Coronary artery (tissue), 2 donors: ENCODE data around the gene PTAFR.

Experiments
- DNase-seq: peaks from one replicate; pipeline ENCODE4 v3.0.0-alpha.2; 2017; ENCODE audit warnings: low spot score
- H3K27ac ChIP-seq, 2 donors: fragments of 200-600 bp; sonication (generic); one replicate each; pipeline ENCODE4 v1.5.1; 2016 to 2019
- H3K4me3 ChIP-seq: fragments of 200-600 bp; sonication (generic); 2 replicates; pipeline ENCODE4 v1.5.1; 2016; ENCODE audit warnings: mild to moderate bottlenecking, moderate library complexity
- CTCF ChIP-seq: fragments of 200-600 bp; sonication (generic); IDR thresholded peaks from one replicate; pipeline ENCODE4 v1.5.1; 2019; ENCODE audit warnings: antibody characterized with exemption

Gene PTAFR

GRCh38 chr1:28109639-28110038 lies 66.9 kb downstream of the PTAFR start:
- no peak overlapping the region for H3K4me3 ChIP-seq
- DNase-seq: no peak
- H3K27ac ChIP-seq: no peak overlapping the region
- no peak for TF ChIP-seq CTCF

- Histone ChIP-seq H3K4me3 (no peak overlapping the region), H3K27ac (no peak overlapping the region)
- no peak for TF ChIP-seq CTCF
- no peak for DNase-seq
Measured at GRCh38 chr1:28108001-28108400, 68.5 kb downstream of the PTAFR start.

- no peak for TF ChIP-seq CTCF
- no peak overlapping the region for H3K27ac ChIP-seq
- no peak for DNase-seq
- peak overlapping the region; percentile 56 for H3K4me3 ChIP-seq
Measured at GRCh38 chr1:28104866-28105467, 71.5 kb downstream of the PTAFR start.

GRCh38 chr1:28102189-28102588 lies 74.3 kb downstream of the PTAFR start:
- TF ChIP-seq CTCF: no peak
- Histone ChIP-seq H3K4me3 (no peak overlapping the region), H3K27ac (no peak overlapping the region)
- no peak for DNase-seq

GRCh38 chr1:28099050-28099769 lies 77.3 kb downstream of the PTAFR start:
- Histone ChIP-seq H3K4me3 (no peak overlapping the region), H3K27ac (no peak overlapping the region)
- DNase-seq: no peak
- TF ChIP-seq CTCF: no peak
